Trophoblast cell (in vitro differentiated cells and primary cell): ENCODE measurements around the gene LRP1.

Experiments
- DNase-seq, 2 donors: peaks; one replicate each; pipeline ENCODE4 v3.0.0-alpha.2; 2016
- H2AFZ ChIP-seq: 2 replicates; pipeline ENCODE4 v1.6.1; 2013; ENCODE audit warnings: low read length, moderate library complexity, mild to moderate bottlenecking; ENCODE audit not compliant: insufficient read depth, poor library complexity
- H2AK5ac ChIP-seq: 2 replicates; pipeline ENCODE4 v1.6.1; 2013; ENCODE audit warnings: mild to moderate bottlenecking, low read length
- H2BK120ac ChIP-seq: 2 replicates; pipeline ENCODE4 v1.6.1; 2013; ENCODE audit warnings: low read length, mild to moderate bottlenecking, moderate library complexity; ENCODE audit not compliant: insufficient read depth, poor library complexity
- H2BK12ac ChIP-seq: 2 replicates; pipeline ENCODE4 v1.6.1; 2013; ENCODE audit warnings: mild to moderate bottlenecking, low read length, moderate library complexity
- H2BK5ac ChIP-seq: 2 replicates; pipeline ENCODE4 v1.6.1; 2013; ENCODE audit warnings: low read length, low read depth, moderate library complexity, mild to moderate bottlenecking; ENCODE audit not compliant: poor library complexity
- H3K14ac ChIP-seq: 2 replicates; pipeline ENCODE4 v1.6.1; 2013; ENCODE audit warnings: mild to moderate bottlenecking, low read length
- H3K18ac ChIP-seq: 2 replicates; pipeline ENCODE4 v1.6.1; 2013; ENCODE audit warnings: mild to moderate bottlenecking, low read length
- H3K23ac ChIP-seq: 2 replicates; pipeline ENCODE4 v1.6.1; 2013; ENCODE audit warnings: low read length
- H3K27ac ChIP-seq: 2 replicates; pipeline ENCODE4 v1.5.1; 2013; ENCODE audit warnings: low read depth, mild to moderate bottlenecking, inconsistent platforms, low read length, moderate library complexity
- H3K27me3 ChIP-seq: 2 replicates; pipeline ENCODE4 v1.6.1; 2013; ENCODE audit warnings: inconsistent platforms, mild to moderate bottlenecking, low read length, moderate library complexity; ENCODE audit not compliant: insufficient read depth
- H3K36me3 ChIP-seq, 2 experiments: 1 replicate in 1 of 2; 2 replicates in 1 of 2; pipeline ENCODE4 v1.6.1; 2013; ENCODE audit warnings: low read length in 2 of 2, mild to moderate bottlenecking in 2 of 2, moderate library complexity in 1 of 2; ENCODE audit not compliant: insufficient read depth in 2 of 2, control insufficient read depth in 1 of 2
- H3K4ac ChIP-seq: 2 replicates; pipeline ENCODE4 v1.6.1; 2013; ENCODE audit warnings: low read depth, mild to moderate bottlenecking, low read length, moderate library complexity
- H3K4me1 ChIP-seq, 2 experiments: 1 replicate in 1 of 2; 2 replicates in 1 of 2; pipeline ENCODE4 v1.6.1; 2013; ENCODE audit warnings: low read length in 2 of 2, mild to moderate bottlenecking in 2 of 2, moderate library complexity in 1 of 2; ENCODE audit not compliant: insufficient read depth in 2 of 2, control insufficient read depth in 1 of 2
- H3K4me2 ChIP-seq: 2 replicates; pipeline ENCODE4 v1.6.1; 2013; ENCODE audit warnings: inconsistent platforms, mild to moderate bottlenecking, low read length, moderate library complexity
- H3K4me3 ChIP-seq: 2 replicates; pipeline ENCODE4 v1.5.1; 2013; ENCODE audit warnings: mild to moderate bottlenecking, low read depth, low read length, inconsistent platforms
- H3K79me1 ChIP-seq: one replicate; pipeline ENCODE4 v1.6.1; 2013; ENCODE audit warnings: low read length
- H3K79me2 ChIP-seq: 2 replicates; pipeline ENCODE4 v1.6.1; 2013; ENCODE audit warnings: low read length, mild to moderate bottlenecking; ENCODE audit not compliant: control insufficient read depth, insufficient read depth, poor library complexity
- H3K9ac ChIP-seq: 2 replicates; pipeline ENCODE4 v1.6.1; 2013; ENCODE audit warnings: mild to moderate bottlenecking, low read length
- H3K9me3 ChIP-seq: 2 replicates; pipeline ENCODE4 v1.6.1; 2013; ENCODE audit warnings: low read depth, mild to moderate bottlenecking, control low read depth, inconsistent platforms, low read length; ENCODE audit not compliant: insufficient read depth
- H4K12ac ChIP-seq: 2 replicates; pipeline ENCODE4 v1.6.1; 2013; ENCODE audit warnings: low read depth, mild to moderate bottlenecking, low read length, moderate library complexity
- H4K8ac ChIP-seq: 2 replicates; pipeline ENCODE4 v1.6.1; 2013; ENCODE audit warnings: low read depth, mild to moderate bottlenecking, low read length, moderate library complexity
- H4K91ac ChIP-seq: one replicate; pipeline ENCODE4 v1.6.1; 2013; ENCODE audit warnings: low read depth, mild to moderate bottlenecking, low read length, moderate library complexity
- WGBS: extraction: QIAGEN DNeasy Blood & Tissue Kit; methylation state at CpG from one replicate; pipeline ENCODE4 v1.1.7; 2013; ENCODE audit warnings: missing lambda C conversion rate; ENCODE audit not compliant: insufficient read length, insufficient coverage; ENCODE audit errors: extremely low coverage; 5-methylcytosine and 5-hydroxymethylcytosine counted together

Gene LRP1

GRCh38 chr12:57090924-57091637 lies 37.2 kb upstream of the LRP1 start:
- no peak overlapping the region for H2BK5ac ChIP-seq
- no peak overlapping the region for H4K12ac ChIP-seq
- no peak overlapping the region for H3K9ac ChIP-seq
- DNase-seq = no peak
- H3K4me1 ChIP-seq = peaks cover 18 to 27% of the 10 kb centered on the region in 2 experiments
- no peak overlapping the region for H2BK120ac ChIP-seq
- no peak overlapping the region for H2AFZ ChIP-seq
- H3K36me3 ChIP-seq = peaks cover 47 to 49% of the 10 kb centered on the region in 2 experiments
- peak overlapping the region; percentile 23 for H3K18ac ChIP-seq
- H3K27me3 ChIP-seq = no peaks in the 10 kb centered on the region
- peak overlapping the region; percentile 60 for H3K4ac ChIP-seq
- H4K8ac ChIP-seq = no peak overlapping the region
- H3K27ac ChIP-seq = no peak overlapping the region
- no peak overlapping the region for H3K23ac ChIP-seq
- no peak overlapping the region for H4K91ac ChIP-seq
- no peak overlapping the region for H2BK12ac ChIP-seq
- no peak overlapping the region for H3K14ac ChIP-seq
- no CpG with 5 or more reads among the region's 22 CpGs for WGBS
- peaks cover 24% of the 10 kb centered on the region for H3K79me2 ChIP-seq
- H3K79me1 ChIP-seq = peaks cover 28% of the 10 kb centered on the region
- no peaks in the 10 kb centered on the region for H3K9me3 ChIP-seq
- H3K4me2 ChIP-seq = peak overlapping the region; percentile 74
- H3K4me3 ChIP-seq = no peak overlapping the region
- H2AK5ac ChIP-seq = no peak overlapping the region

GRCh38 chr12:57091638-57092528 lies 36.4 kb upstream of the LRP1 start:
- Histone ChIP-seq H3K4me1 (peaks cover 18 to 22% of the 10 kb centered on the region in 2 experiments), H2AFZ (no peak overlapping the region), H4K8ac (no peak overlapping the region), H3K27me3 (no peaks in the 10 kb centered on the region), H3K36me3 (peaks cover 55 to 57% of the 10 kb centered on the region in 2 experiments), H4K12ac (no peak overlapping the region), H3K79me2 (peaks cover 22% of the 10 kb centered on the region), H2BK5ac (no peak overlapping the region), H3K18ac (no peak overlapping the region), H3K79me1 (peaks cover 27% of the 10 kb centered on the region), H3K14ac (no peak overlapping the region), H3K27ac (no peak overlapping the region), H3K4me2 (no peak overlapping the region), H2AK5ac (no peak overlapping the region), H3K23ac (no peak overlapping the region), H3K4ac (peak overlapping the region; percentile 60), H3K9me3 (peaks cover 2% of the 10 kb centered on the region), H4K91ac (no peak overlapping the region), H3K4me3 (no peak overlapping the region), H2BK120ac (no peak overlapping the region), H2BK12ac (no peak overlapping the region), H3K9ac (no peak overlapping the region)
- DNase-seq = no peak
- no CpG with 5 or more reads among the region's 25 CpGs for WGBS

- no peak overlapping the region for H3K23ac ChIP-seq
- no peak for DNase-seq
- H2BK12ac ChIP-seq = no peak overlapping the region
- no peak overlapping the region for H4K91ac ChIP-seq
- no peak overlapping the region for H2AFZ ChIP-seq
- H3K27ac ChIP-seq = no peak overlapping the region
- no peak overlapping the region for H3K4me3 ChIP-seq
- peaks cover 18 to 22% of the 10 kb centered on the region in 2 experiments for H3K4me1 ChIP-seq
- peaks cover 19% of the 10 kb centered on the region for H3K79me2 ChIP-seq
- no peak overlapping the region for H4K12ac ChIP-seq
- no peak overlapping the region for H3K18ac ChIP-seq
- no peak overlapping the region for H3K4me2 ChIP-seq
- no peak overlapping the region for H2BK120ac ChIP-seq
- peaks cover 2% of the 10 kb centered on the region for H3K9me3 ChIP-seq
- no peaks in the 10 kb centered on the region for H3K27me3 ChIP-seq
- peaks cover 56 to 61% of the 10 kb centered on the region in 2 experiments for H3K36me3 ChIP-seq
- H3K9ac ChIP-seq = no peak overlapping the region
- no peak overlapping the region for H2AK5ac ChIP-seq
- WGBS = no CpG with 5 or more reads among the region's 5 CpGs
- no peak overlapping the region for H2BK5ac ChIP-seq
- H4K8ac ChIP-seq = no peak overlapping the region
- H3K4ac ChIP-seq = no peak overlapping the region
- peaks cover 22% of the 10 kb centered on the region for H3K79me1 ChIP-seq
- H3K14ac ChIP-seq = no peak overlapping the region
Observed at GRCh38 chr12:57092529-57092862, 35.8 kb upstream of the LRP1 start.

GRCh38 chr12:57092876-57093414 lies 35.3 kb upstream of the LRP1 start:
- H2BK120ac ChIP-seq = no peak overlapping the region
- H3K27me3 ChIP-seq = no peaks in the 10 kb centered on the region
- no peak overlapping the region for H4K12ac ChIP-seq
- peak overlapping the region; percentile 4 for H3K9ac ChIP-seq
- no peak for DNase-seq
- H3K4me3 ChIP-seq = no peak overlapping the region
- H2BK12ac ChIP-seq = no peak overlapping the region
- no peak overlapping the region for H3K4me2 ChIP-seq
- WGBS = no CpG with 5 or more reads among the region's 4 CpGs
- peaks cover 56 to 62% of the 10 kb centered on the region in 2 experiments for H3K36me3 ChIP-seq
- H3K4ac ChIP-seq = no peak overlapping the region
- peaks cover 18 to 22% of the 10 kb centered on the region in 2 experiments for H3K4me1 ChIP-seq
- H3K79me2 ChIP-seq = peaks cover 19% of the 10 kb centered on the region
- H4K91ac ChIP-seq = no peak overlapping the region
- H3K14ac ChIP-seq = no peak overlapping the region
- no peak overlapping the region for H2BK5ac ChIP-seq
- no peak overlapping the region for H2AK5ac ChIP-seq
- no peak overlapping the region for H4K8ac ChIP-seq
- no peak overlapping the region for H2AFZ ChIP-seq
- H3K27ac ChIP-seq = peak overlapping the region; percentile 71
- no peak overlapping the region for H3K18ac ChIP-seq
- H3K23ac ChIP-seq = no peak overlapping the region
- H3K79me1 ChIP-seq = peaks cover 21% of the 10 kb centered on the region
- H3K9me3 ChIP-seq = peaks cover 2% of the 10 kb centered on the region
